Epithelial cell of proximal tubule (primary cell): ENCODE results near the gene MYBPH. TPM values are rescaled to one million over a fixed set of nuclear protein-coding genes. Genes with fewer than 3 reads are reported as not detected.

ENCODE experiments used
- DNase-seq: peaks from one replicate; pipeline ENCODE4 v3.0.0-alpha.2; 2011; ENCODE audit warnings: low read depth
- H3K4me3 ChIP-seq: 2 replicates; pipeline ENCODE4 v1.5.1; 2011; ENCODE audit warnings: low read depth, mild to moderate bottlenecking, low read length
- total RNA-seq: library from RNA; depleted of rRNA; stranded (reverse); fragments of >200 nt; gene quantifications from 2 replicates; pipeline ENCODE4 v1.2.3, GENCODE V29; 2015
- TF ChIP-seq, protein P1 (sequence below): conservative IDR thresholded peaks from 2 replicates; pipeline ENCODE4 v1.5.1; 2012; ENCODE audit warnings: low read depth, mild to moderate bottlenecking, low read length

Gene MYBPH
- total RNA-seq, 1 donor from 2014 or later, result not detected

DNA sequence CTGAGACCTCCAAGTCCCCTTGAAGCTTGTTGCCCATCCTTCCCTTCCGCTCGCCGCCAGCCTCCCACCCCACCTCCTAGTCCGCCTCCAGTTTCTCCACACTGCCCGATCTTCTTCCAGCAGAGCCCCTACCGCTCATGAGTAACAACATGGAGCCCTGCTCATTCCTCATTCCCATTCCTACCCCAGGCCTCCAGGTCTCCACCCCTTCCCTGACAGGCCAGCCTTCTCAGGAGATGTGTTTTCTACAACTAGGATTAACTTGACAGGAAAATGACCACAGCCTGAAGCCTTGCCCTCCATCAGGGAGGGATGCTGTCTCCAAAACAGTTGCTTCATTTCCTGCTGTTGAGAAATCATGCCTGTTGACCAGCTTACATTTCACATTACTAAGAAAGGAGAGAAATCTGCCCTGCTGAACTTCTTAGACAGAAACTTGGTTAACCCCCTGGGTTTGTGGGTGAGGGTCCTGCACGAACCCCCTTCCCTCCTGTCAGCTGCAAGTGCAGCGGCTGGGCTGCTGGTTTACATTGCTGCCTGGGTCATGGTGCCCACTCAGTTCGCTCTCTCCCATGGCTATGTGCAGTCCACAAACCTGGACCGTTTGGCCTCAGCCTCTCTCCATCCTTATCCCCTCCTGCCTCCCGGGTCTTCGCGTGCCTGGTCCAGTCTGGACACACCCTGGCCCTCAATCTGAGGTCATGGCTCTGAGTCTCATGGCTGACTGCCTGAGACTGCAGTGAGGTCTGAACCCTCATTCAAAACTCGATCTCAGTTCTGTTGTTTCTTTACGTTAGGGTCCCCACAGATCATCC lies 27.0 kb upstream of the MYBPH start:
- no peak for DNase-seq

DNA sequence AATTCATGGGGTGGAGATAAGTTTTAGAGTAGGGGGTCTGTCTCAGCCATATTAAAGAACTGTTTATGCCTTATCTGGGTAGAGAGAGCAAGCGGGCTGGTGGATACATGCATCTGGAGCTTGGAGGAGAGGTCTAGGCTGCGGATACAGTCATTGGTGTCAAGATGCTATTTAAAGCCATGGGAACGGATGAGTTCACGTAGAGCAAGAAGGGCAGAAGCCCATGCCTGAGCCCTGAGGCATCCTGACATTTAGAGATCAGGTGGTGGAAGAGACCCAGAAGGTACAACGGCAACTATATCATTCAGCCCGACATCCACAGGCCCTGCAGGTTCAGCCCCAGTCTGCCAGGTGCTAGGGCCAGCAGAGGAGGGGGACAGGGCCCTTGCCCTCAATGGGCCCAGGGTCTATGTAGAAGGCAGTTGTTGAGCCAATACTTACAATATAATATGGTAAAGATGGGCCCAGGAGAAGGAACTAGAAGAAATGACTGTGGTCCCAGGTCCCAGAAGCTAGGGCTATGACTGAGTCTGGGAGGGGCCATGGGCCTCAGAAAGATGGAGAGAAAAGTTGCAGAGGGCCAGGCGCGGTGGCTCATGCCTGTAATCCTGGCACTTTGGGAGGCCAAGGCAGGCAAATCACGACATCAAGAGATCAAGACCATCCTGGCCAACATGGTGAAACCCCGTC lies 26.0 kb upstream of the MYBPH start:
- TF ChIP-seq, protein P1, sequence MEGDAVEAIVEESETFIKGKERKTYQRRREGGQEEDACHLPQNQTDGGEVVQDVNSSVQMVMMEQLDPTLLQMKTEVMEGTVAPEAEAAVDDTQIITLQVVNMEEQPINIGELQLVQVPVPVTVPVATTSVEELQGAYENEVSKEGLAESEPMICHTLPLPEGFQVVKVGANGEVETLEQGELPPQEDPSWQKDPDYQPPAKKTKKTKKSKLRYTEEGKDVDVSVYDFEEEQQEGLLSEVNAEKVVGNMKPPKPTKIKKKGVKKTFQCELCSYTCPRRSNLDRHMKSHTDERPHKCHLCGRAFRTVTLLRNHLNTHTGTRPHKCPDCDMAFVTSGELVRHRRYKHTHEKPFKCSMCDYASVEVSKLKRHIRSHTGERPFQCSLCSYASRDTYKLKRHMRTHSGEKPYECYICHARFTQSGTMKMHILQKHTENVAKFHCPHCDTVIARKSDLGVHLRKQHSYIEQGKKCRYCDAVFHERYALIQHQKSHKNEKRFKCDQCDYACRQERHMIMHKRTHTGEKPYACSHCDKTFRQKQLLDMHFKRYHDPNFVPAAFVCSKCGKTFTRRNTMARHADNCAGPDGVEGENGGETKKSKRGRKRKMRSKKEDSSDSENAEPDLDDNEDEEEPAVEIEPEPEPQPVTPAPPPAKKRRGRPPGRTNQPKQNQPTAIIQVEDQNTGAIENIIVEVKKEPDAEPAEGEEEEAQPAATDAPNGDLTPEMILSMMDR, result no peak
- H3K4me3 ChIP-seq, result no peak overlapping the region
- DNase-seq, result no peak

More for the DNA sequence above, 27.0 kb upstream of the MYBPH start:
- TF ChIP-seq, protein P1, result no peak
- no peak overlapping the region for H3K4me3 ChIP-seq

DNA sequence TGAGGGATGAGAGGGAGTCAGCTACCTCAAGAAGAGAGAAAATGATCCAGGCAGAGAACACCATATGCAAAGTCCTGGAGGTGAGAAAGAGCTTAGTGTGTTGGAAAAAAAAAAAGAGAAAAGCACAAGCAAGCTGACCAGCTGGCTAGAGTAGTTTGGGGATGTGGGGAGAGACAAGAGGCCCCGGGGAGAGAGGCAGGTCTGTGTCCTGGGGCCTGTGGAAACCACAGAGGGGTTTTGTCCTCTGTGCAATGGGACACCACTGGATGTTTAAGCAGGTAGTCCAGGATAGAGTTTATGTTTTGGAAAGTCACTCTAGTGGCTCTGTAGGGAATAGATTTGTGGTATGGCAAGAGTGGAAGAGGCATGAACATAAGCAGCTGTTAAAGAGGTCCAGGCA lies 25.3 kb upstream of the MYBPH start:
- no peak for DNase-seq
- H3K4me3 ChIP-seq, result no peak overlapping the region
- TF ChIP-seq, protein P1, result no peak

DNA sequence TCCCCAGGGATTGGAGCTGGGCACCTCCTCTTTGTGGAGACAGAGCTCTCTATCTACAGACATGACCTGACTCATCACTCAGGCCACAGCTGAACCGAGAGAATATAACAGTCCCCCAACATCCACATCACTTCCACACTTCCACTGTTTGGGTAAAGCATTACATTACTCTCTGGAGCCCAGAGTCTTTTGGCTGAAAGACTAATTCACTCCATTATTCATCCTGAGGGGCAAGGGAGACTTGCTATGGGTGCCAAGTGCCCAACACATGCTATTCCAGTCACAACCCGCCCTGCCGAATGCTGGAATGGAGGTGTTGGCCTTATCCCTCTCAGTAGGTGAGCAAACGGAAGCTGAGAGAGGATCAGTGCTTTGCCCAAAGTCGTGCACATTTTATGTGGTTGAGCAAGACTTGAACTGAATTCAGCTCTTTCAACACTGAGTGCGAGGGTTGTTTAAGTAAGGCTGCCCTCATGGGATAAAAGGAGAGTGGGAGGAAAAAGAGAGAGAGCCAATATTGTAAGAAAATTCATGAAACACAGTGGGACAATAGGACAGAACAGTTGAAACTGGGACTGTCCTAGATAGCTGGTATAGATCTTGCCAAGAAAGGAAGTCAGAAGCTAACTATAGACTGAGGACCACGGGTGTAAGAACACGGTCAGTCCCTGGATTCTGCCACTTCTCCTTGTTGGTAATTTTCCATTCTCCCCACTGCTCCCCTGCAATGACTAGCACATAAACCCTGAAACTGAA lies 24.4 kb upstream of the MYBPH start:
- no peak for DNase-seq
- TF ChIP-seq, protein P1, result no peak
- H3K4me3 ChIP-seq, result no peak overlapping the region

DNA sequence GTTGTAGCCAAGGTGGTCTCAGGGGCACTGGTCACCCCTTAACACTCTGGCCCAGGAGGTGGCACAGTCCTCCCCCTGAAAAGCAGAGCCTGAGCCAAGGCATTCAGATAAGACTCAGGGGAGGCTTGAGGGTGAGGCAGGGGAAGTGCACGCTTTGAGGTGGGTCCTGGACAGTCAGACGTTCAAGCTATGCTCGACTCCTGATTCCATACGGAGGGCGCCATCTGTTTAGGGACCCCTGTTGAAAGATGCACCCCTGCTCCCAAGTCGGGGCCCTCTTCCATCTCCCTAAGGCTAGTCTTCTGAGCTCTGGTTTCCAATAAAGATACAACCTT lies 23.8 kb upstream of the MYBPH start:
- no peak for DNase-seq
- no peak overlapping the region for H3K4me3 ChIP-seq
- TF ChIP-seq, protein P1, result no peak

DNA sequence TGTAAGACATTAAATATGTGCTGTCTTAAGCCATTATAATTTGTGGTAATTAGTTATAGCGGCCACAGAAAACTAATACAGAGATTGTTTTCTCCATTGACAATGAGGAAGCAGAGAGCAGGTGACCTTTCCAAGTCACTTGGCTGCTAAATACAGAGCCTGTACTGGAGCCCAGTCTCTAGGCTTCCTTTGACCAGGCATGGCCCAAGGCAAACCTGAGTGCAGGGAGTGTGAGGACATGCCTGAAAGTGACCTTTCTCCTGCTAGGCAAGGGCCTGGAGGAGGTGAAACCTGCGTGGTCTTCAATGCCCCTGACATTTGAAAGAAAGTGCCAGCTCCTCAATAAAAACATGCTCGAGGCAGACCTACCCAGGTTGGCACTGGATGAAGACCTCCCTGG lies 23.4 kb upstream of the MYBPH start:
- DNase-seq, result no peak
- TF ChIP-seq, protein P1, result no peak

More for the DNA sequence above, 23.4 kb upstream of the MYBPH start:
- no peak overlapping the region for H3K4me3 ChIP-seq
